ENCODE results near the gene PFDN6.
A peak's percentile ranks its signal among the peaks of the same experiment; 100 is the strongest.

Gene PFDN6

GRCh38 chr6:33288921-33289783, at the start of gene PFDN6, which contains the start of gene WDR46:
Gene PFDN6 (plus strand): TSS chr6:33289601. CDS start chr6:33289857, 256 bp downstream.
Gene WDR46 (minus strand): TSS chr6:33289239. CDS start chr6:33289170, 69 bp downstream.
- H3K4me3 ChIP-seq (replicated peaks in 1 of 2; ENCODE audit: low read depth in 2 of 2, low read length in 2 of 2): peak within 1 kb of the TSS; percentile 86 to 90
- TF ChIP-seq, protein P1, sequence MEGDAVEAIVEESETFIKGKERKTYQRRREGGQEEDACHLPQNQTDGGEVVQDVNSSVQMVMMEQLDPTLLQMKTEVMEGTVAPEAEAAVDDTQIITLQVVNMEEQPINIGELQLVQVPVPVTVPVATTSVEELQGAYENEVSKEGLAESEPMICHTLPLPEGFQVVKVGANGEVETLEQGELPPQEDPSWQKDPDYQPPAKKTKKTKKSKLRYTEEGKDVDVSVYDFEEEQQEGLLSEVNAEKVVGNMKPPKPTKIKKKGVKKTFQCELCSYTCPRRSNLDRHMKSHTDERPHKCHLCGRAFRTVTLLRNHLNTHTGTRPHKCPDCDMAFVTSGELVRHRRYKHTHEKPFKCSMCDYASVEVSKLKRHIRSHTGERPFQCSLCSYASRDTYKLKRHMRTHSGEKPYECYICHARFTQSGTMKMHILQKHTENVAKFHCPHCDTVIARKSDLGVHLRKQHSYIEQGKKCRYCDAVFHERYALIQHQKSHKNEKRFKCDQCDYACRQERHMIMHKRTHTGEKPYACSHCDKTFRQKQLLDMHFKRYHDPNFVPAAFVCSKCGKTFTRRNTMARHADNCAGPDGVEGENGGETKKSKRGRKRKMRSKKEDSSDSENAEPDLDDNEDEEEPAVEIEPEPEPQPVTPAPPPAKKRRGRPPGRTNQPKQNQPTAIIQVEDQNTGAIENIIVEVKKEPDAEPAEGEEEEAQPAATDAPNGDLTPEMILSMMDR (IDR thresholded peaks at IDR 0.05; ENCODE audit: low read depth, low read length): no peak
- peak; percentile 89 to 93 for DNase-seq (ENCODE audit: low read depth in 2 of 2)

GRCh38 chr6:33241968-33242367, 47.4 kb upstream of the PFDN6 start:
- DNase-seq (ENCODE audit: low read depth in 2 of 2): no peak
- H3K4me3 ChIP-seq (replicated peaks in 1 of 2; ENCODE audit: low read depth in 2 of 2, low read length in 2 of 2): no peak overlapping the region
- TF ChIP-seq, protein P1 (IDR thresholded peaks at IDR 0.05; ENCODE audit: low read depth, low read length): no peak

- no peak overlapping the region for H3K4me3 ChIP-seq (replicated peaks in 1 of 2; ENCODE audit: low read depth in 2 of 2, low read length in 2 of 2)
- TF ChIP-seq, protein P1 (IDR thresholded peaks at IDR 0.05; ENCODE audit: low read depth, low read length): no peak
- no peak for DNase-seq (ENCODE audit: low read depth in 2 of 2)
Observed at GRCh38 chr6:33243476-33243875, 45.9 kb upstream of the PFDN6 start.

- DNase-seq (ENCODE audit: low read depth in 2 of 2): peak; percentile 90
- TF ChIP-seq, protein P1 (IDR thresholded peaks at IDR 0.05; ENCODE audit: low read depth, low read length): peak; percentile 93
- peak overlapping the region; percentile 49 to 57 for H3K4me3 ChIP-seq (replicated peaks in 1 of 2; ENCODE audit: low read depth in 2 of 2, low read length in 2 of 2)
Observed at GRCh38 chr6:33247977-33248642, 41.3 kb upstream of the PFDN6 start.

DNA sequence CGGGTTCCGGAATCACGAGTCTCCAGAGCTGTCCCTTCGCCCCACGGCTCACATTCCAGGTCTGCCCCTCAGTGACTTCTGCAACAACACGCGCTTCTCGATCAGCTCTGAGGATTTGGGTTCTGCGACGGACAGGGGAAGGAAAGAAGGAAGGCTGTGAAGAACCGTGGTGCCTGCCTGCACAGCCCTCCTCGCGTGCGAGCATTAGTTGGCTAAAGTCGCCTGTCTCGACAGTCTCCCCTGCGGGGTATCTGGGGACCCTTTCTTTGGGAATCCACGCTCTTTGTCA, 40.8 kb upstream of the PFDN6 start:
- peak overlapping the region; percentile 49 to 57 for H3K4me3 ChIP-seq (replicated peaks in 1 of 2; ENCODE audit: low read depth in 2 of 2, low read length in 2 of 2)
- TF ChIP-seq, protein P1 (IDR thresholded peaks at IDR 0.05; ENCODE audit: low read depth, low read length): no peak
- DNase-seq (ENCODE audit: low read depth in 2 of 2): peak; percentile 64 to 72

DNA sequence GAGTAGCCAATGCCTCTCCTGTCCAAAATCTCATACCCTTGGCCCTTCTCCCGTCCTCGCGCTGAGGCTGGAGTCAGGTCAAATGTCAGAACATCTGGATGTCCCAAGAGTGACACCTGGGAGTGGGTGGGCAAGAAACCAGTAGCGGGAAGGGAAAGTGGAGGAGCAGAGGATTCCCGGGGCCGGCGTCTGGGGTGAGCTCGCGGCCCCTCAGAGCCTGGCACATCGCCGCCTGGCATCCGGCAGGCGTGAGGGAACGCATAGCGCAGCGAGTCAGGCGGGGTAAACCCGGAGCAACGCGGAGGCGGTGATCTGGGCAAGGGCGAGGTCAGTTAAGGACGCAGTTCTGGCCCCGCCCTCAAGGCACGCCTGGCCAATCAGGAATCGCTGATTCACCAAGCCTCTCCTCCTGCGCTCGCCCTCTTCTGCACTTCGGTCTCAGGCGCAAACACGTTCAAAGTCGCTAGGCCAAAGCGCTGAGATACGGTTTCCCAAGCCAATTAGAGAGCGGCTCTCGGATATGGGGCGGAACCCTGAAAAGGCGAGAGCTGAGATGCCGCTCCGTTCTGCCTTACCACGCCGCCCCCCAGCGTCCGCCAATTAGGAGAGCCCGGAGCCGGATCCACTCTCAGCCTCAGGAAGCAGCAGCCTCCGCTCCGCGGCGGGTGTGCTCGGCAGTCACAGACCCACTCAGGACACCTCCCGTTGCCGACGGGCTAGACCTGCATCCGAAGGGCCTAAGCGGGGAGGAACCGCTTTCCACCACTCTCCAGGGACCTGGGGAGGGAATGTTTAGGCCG, 40.3 kb upstream of the PFDN6 start:
- TF ChIP-seq, protein P1 (IDR thresholded peaks at IDR 0.05; ENCODE audit: low read depth, low read length): no peak
- peak overlapping the region; percentile 57 to 72 for H3K4me3 ChIP-seq (replicated peaks in 1 of 2; ENCODE audit: low read depth in 2 of 2, low read length in 2 of 2)
- DNase-seq (ENCODE audit: low read depth in 2 of 2): peak; percentile 100
